OCI-LY1 (cell line): ENCODE measurements around the gene FAM13A.

Experiments used
- EZH2 ChIP-seq: fragments of 200-600 bp; sonication (generic), shearing (Covaris generic); IDR thresholded peaks from 2 replicates; pipeline ENCODE4 v1.8.0; 2017; ENCODE audit warnings: borderline replicate concordance, mixed run types, mild to moderate bottlenecking, antibody characterized with exemption, low read length, moderate library complexity, mixed read lengths
- TF ChIP-seq, protein P1 (sequence below): fragments of 200-600 bp; sonication (generic), shearing (Covaris generic); IDR thresholded peaks from 2 replicates; pipeline ENCODE4 v1.5.1; 2017; ENCODE audit warnings: mild to moderate bottlenecking, antibody characterized with exemption, low read length, moderate library complexity, mixed read lengths

DNA sequence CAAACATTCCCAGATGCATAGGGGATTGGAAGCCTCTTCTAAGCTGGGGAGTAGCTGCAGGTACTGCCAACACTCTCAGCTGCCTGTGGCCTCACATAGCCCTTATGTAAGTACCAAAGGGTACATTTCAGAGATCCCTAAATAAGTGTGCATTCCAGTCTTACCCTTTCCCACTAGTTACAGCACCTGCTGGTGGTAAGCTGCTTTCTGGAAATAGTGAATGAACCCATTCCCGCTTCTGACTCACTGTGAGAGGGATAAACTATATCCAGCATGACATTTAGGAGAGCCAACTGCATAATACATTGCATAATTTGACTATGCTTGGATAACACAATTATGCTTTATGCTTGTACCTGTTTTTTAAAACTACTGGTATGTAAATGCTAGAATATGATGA is 149.0 kb downstream of the FAM13A start:
- TF ChIP-seq, protein P1, sequence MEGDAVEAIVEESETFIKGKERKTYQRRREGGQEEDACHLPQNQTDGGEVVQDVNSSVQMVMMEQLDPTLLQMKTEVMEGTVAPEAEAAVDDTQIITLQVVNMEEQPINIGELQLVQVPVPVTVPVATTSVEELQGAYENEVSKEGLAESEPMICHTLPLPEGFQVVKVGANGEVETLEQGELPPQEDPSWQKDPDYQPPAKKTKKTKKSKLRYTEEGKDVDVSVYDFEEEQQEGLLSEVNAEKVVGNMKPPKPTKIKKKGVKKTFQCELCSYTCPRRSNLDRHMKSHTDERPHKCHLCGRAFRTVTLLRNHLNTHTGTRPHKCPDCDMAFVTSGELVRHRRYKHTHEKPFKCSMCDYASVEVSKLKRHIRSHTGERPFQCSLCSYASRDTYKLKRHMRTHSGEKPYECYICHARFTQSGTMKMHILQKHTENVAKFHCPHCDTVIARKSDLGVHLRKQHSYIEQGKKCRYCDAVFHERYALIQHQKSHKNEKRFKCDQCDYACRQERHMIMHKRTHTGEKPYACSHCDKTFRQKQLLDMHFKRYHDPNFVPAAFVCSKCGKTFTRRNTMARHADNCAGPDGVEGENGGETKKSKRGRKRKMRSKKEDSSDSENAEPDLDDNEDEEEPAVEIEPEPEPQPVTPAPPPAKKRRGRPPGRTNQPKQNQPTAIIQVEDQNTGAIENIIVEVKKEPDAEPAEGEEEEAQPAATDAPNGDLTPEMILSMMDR: no peak
- TF ChIP-seq EZH2: no peak
